Natural killer cell (primary cell): Measurements from ENCODE around the gene NPLOC4. TPM values are rescaled to one million over a fixed set of nuclear protein-coding genes. Genes with fewer than 3 reads are reported as not detected.
"Not testable (repeated sequence)": the region's sequence is repeated elsewhere in the genome, so short reads cannot be mapped to it uniquely, and the experiment has no call there.

ENCODE experiments used
- ATAC-seq, 3 donors: fragments of 150-1000 bp in 2 of 3; fragments of 200-7000 bp in 1 of 3; cut with Tn5 transposase; 1 replicate in 1 of 3; 2 replicates in 2 of 3; pipeline ENCODE4 v1.10.0; 2021; ENCODE audit warnings: mild to moderate bottlenecking in 2 of 3, moderate library complexity in 2 of 3
- DNase-seq, 2 donors: peaks; one replicate each; pipeline versions ENCODE4 v3.0.0 to v3.0.0-alpha.2; 2013 to 2021; ENCODE audit warnings: mixed read lengths in 1 of 2
- H3K27ac ChIP-seq: one replicate; pipeline ENCODE4 v1.5.1; 2013; ENCODE audit warnings: mild to moderate bottlenecking, low read length
- H3K27me3 ChIP-seq: one replicate; pipeline ENCODE4 v1.6.1; 2013; ENCODE audit warnings: low read length; ENCODE audit not compliant: control insufficient read depth, insufficient read depth
- H3K36me3 ChIP-seq: one replicate; pipeline ENCODE4 v1.6.1; 2013; ENCODE audit warnings: low read length; ENCODE audit not compliant: control insufficient read depth, insufficient read depth
- H3K4me1 ChIP-seq: one replicate; pipeline ENCODE4 v1.6.1; 2013; ENCODE audit warnings: low read length; ENCODE audit not compliant: control insufficient read depth, insufficient read depth
- H3K4me3 ChIP-seq: one replicate; pipeline ENCODE4 v1.5.1; 2013; ENCODE audit warnings: low read length
- H3K9me3 ChIP-seq: one replicate; pipeline ENCODE4 v1.6.1; 2013; ENCODE audit warnings: low read length; ENCODE audit not compliant: control insufficient read depth, insufficient read depth
- H3K27ac Mint-ChIP-seq, 2 donors: one replicate each; pipeline ENCODE4 v1.8.0; 2022; ENCODE audit warnings: mild to moderate bottlenecking in 2 of 2, mixed read lengths in 2 of 2, moderate library complexity in 1 of 2
- H3K27me3 Mint-ChIP-seq, 2 donors: one replicate each; pipeline ENCODE4 v1.8.0; 2022; ENCODE audit warnings: low read depth in 2 of 2, mixed read lengths in 2 of 2
- H3K36me3 Mint-ChIP-seq: one replicate; pipeline ENCODE4 v1.8.0; 2022; ENCODE audit warnings: mixed read lengths
- H3K4me1 Mint-ChIP-seq, 2 donors: one replicate each; pipeline ENCODE4 v1.8.0; 2022; ENCODE audit warnings: mixed read lengths in 2 of 2
- H3K4me3 Mint-ChIP-seq: one replicate; pipeline ENCODE4 v1.8.0; 2022; ENCODE audit warnings: mild to moderate bottlenecking, moderate library complexity, mixed read lengths
- H3K9me3 Mint-ChIP-seq, 2 donors: one replicate each; pipeline ENCODE4 v1.8.0; 2022; ENCODE audit warnings: mixed read lengths in 2 of 2
- WGBS: methylation state at CpG from one replicate; pipeline ENCODE4 v1.1.7; 2013; ENCODE audit warnings: missing lambda C conversion rate; ENCODE audit not compliant: insufficient coverage; 5-methylcytosine and 5-hydroxymethylcytosine counted together
- intact Hi-C: fragments of 100-400 bp; cut with micrococcal nuclease; formaldehyde crosslinking; loops from one replicate; pipeline ENCODE4 v1.14.2; 2022
- total RNA-seq, 4 donors: library from RNA; stranded (reverse); fragments of 120-200 nt in 1 of 4; gene quantifications; one replicate each; pipeline versions ENCODE4 v1.2.3 to v1.2.4, GENCODE V29; 2013 to 2022
- TF ChIP-seq, protein P1 (sequence below): fragments of 200-600 bp; IDR thresholded peaks from one replicate; pipeline ENCODE4 v1.8.0; 2022; ENCODE audit warnings: antibody characterized with exemption

NPLOC4 gene
- total RNA-seq, 3 donors from 2014 or later (not counting 1 experiment from before 2014, with no cell fraction given), result 96.2 to 117 (median 99.1) TPM

DNA sequence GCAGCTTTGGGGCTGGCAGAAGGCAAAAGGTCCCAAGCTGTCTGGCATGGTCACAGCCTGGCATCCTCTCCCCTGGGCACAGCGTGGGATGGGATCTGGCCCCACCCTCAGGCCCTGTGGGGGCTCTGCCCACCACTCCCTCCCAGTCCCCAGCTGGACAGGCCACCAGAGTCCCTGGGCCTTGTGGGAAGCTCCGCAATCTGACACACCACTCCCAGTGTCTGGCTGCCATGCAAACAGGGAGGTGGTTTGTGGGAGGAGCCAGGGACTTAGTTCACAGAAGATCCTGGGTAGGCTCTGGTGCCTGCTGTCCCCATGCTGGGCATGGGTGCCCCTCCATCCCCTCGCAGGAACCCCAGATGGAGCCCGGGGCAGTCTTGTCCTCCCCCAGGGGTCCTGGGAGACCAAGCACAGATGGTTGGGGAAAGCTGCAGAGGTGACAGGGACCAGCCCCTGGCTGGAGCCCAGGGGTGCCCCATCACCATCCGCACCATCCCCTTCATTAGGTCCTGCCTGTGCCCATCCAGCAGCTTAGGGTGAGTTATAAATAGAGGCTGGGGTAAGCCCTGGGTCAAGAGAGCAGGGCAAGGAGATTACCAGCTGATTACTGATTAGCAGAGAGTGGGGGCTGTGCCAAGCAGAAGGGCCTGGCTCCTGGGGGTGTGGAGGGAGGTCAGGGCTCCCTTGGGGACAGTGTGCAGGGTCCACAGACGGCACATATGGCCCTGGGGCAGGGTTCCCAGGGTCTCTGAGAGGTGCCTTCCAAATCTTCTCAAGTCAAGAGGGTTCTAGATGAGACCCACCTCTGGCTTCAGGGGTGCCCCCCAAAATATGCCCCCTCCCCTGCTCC, 102.5 kb downstream of the NPLOC4 start:
- no peak overlapping the region for H3K27ac ChIP-seq
- peak overlapping the region in 1 of 2 donors; percentile 64 for H3K27ac Mint-ChIP-seq
- H3K4me3 ChIP-seq, result no peak overlapping the region
- 65% methylated on average over 5 of the region's 6 CpGs for WGBS
- intact Hi-C loops, result no loop called here
- H3K36me3 ChIP-seq, result no peaks in the 10 kb centered on the region
- DNase-seq (no peak), ATAC-seq (peak in 1 of 3 donors; percentile 8)
- peaks cover 19% of the 10 kb centered on the region for H3K27me3 ChIP-seq
- TF ChIP-seq, protein P1, sequence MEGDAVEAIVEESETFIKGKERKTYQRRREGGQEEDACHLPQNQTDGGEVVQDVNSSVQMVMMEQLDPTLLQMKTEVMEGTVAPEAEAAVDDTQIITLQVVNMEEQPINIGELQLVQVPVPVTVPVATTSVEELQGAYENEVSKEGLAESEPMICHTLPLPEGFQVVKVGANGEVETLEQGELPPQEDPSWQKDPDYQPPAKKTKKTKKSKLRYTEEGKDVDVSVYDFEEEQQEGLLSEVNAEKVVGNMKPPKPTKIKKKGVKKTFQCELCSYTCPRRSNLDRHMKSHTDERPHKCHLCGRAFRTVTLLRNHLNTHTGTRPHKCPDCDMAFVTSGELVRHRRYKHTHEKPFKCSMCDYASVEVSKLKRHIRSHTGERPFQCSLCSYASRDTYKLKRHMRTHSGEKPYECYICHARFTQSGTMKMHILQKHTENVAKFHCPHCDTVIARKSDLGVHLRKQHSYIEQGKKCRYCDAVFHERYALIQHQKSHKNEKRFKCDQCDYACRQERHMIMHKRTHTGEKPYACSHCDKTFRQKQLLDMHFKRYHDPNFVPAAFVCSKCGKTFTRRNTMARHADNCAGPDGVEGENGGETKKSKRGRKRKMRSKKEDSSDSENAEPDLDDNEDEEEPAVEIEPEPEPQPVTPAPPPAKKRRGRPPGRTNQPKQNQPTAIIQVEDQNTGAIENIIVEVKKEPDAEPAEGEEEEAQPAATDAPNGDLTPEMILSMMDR, result no peak
- peaks cover 0 to 12% of the 10 kb centered on the region in 2 donors for H3K4me1 Mint-ChIP-seq
- H3K27me3 Mint-ChIP-seq, result peaks cover 0 to 15% of the 10 kb centered on the region in 2 donors
- H3K9me3 ChIP-seq, result no peaks in the 10 kb centered on the region
- H3K9me3 Mint-ChIP-seq, result no peaks in the 10 kb centered on the region
- no peaks in the 10 kb centered on the region for H3K36me3 Mint-ChIP-seq
- H3K4me3 Mint-ChIP-seq, result peak overlapping the region; percentile 13
- H3K4me1 ChIP-seq, result peaks cover 39% of the 10 kb centered on the region

GRCh38 chr17:81533339-81534141, 103.4 kb downstream of the NPLOC4 start:
- peaks cover 0 to 12% of the 10 kb centered on the region in 2 donors for H3K4me1 Mint-ChIP-seq
- Histone ChIP-seq H3K9me3 (no peaks in the 10 kb centered on the region), H3K27ac (no peak overlapping the region), H3K4me1 (peaks cover 39% of the 10 kb centered on the region), H3K4me3 (no peak overlapping the region), H3K27me3 (peaks cover 19% of the 10 kb centered on the region), H3K36me3 (no peaks in the 10 kb centered on the region)
- ATAC-seq, result peak; percentile 52 to 76 (median 65)
- H3K4me3 Mint-ChIP-seq, result peak overlapping the region; percentile 13
- 55% methylated on average over 21 of the region's 21 CpGs for WGBS
- DNase-seq, result no peak
- peak overlapping the region; percentile 52 to 64 for H3K27ac Mint-ChIP-seq
- intact Hi-C loops, result no loop called here
- H3K9me3 Mint-ChIP-seq, result no peaks in the 10 kb centered on the region
- H3K36me3 Mint-ChIP-seq, result no peaks in the 10 kb centered on the region
- H3K27me3 Mint-ChIP-seq, result peaks cover 0 to 15% of the 10 kb centered on the region in 2 donors
- TF ChIP-seq, protein P1, result no peak

DNA sequence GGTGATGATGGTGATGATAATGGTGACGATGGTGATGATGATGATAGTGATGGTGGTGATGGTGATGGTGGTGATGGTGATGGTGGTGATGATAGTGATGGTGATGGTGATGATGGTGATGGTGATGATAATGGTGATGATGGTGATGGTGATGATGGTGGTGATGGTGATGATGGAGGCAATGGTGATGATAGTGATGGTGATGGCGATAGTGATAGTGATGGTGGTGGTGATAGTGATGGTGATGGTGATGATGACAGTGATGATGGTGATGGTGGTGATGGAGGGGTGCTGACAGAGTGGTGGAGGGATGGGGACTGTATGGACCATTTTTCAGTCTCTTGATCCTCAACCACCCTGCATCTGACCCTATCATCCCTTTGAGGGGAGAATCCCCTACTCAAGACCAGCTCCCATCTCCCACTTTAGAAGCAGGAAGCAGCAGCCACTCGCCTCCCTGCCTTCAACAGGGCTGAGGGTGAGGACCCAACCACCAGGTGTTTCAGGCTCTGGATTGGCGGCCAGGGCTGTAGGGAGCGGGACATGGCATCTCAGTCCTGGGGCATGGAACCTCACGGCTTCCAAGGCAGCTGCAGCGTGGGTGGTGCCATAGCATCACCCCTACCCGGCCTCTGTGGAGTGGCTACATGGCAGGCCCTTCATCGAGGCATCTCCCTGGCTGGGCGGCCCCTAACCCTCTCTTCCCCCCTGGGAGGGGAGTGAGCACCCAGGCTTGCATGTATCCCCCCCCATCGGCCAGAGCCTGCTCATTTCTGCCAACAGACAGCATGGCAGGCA, 104.2 kb downstream of the NPLOC4 start:
- no peaks in the 10 kb centered on the region for H3K36me3 Mint-ChIP-seq
- peak overlapping the region in 1 of 2 donors; percentile 52 for H3K27ac Mint-ChIP-seq
- H3K4me3 Mint-ChIP-seq, result no peak overlapping the region
- peaks cover 0 to 12% of the 10 kb centered on the region in 2 donors for H3K4me1 Mint-ChIP-seq
- TF ChIP-seq, protein P1, result no peak
- Histone ChIP-seq H3K36me3 (no peaks in the 10 kb centered on the region), H3K27ac (no peak overlapping the region), H3K4me3 (no peak overlapping the region), H3K27me3 (peaks cover 13% of the 10 kb centered on the region), H3K9me3 (no peaks in the 10 kb centered on the region), H3K4me1 (peaks cover 36% of the 10 kb centered on the region)
- peaks cover 0 to 9% of the 10 kb centered on the region in 2 donors for H3K27me3 Mint-ChIP-seq
- intact Hi-C loops, result no loop called here
- no peak for ATAC-seq
- no peak for DNase-seq
- H3K9me3 Mint-ChIP-seq, result no peaks in the 10 kb centered on the region
- WGBS, result 88% methylated on average over 11 of the region's 11 CpGs

DNA sequence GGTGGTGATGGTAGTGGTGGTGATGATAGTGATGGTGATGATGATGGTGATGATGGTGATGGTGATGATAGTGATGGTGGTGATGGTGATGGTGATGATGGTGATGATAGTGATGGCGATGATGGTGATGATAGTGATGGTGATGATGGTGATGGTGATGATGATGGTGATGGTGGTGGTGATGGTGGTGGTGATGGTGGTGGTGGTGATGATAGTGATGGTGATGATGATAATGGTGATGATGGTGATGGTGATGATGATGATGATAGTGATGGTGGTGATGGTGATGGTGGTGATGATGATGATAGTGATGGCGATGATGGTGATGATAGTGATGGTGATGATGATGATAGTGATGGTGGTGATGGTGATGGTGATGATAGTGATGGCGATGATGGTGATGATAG, 104.9 kb downstream of the NPLOC4 start:
- H3K4me3 Mint-ChIP-seq, H3K27ac ChIP-seq, H3K27me3 Mint-ChIP-seq, DNase-seq, H3K4me3 ChIP-seq, intact Hi-C loops, H3K9me3 ChIP-seq, H3K27me3 ChIP-seq, ATAC-seq, H3K27ac Mint-ChIP-seq, H3K36me3 Mint-ChIP-seq, H3K9me3 Mint-ChIP-seq, H3K36me3 ChIP-seq: not testable (repeated sequence)
- H3K4me1 Mint-ChIP-seq, result peaks cover 0 to 12% of the 10 kb centered on the region in 2 donors
- peaks cover 29% of the 10 kb centered on the region for H3K4me1 ChIP-seq
- WGBS, result 96% methylated on average over 3 of the region's 3 CpGs

- H3K27ac ChIP-seq, H3K27me3 ChIP-seq, H3K36me3 ChIP-seq, H3K27ac Mint-ChIP-seq, intact Hi-C loops, H3K4me3 Mint-ChIP-seq, H3K27me3 Mint-ChIP-seq, H3K36me3 Mint-ChIP-seq, DNase-seq, H3K9me3 ChIP-seq, H3K9me3 Mint-ChIP-seq, ATAC-seq, H3K4me3 ChIP-seq: not testable (repeated sequence)
- peaks cover 0 to 12% of the 10 kb centered on the region in 2 donors for H3K4me1 Mint-ChIP-seq
- WGBS, result 83% methylated on average over 6 of the region's 6 CpGs
- peaks cover 21% of the 10 kb centered on the region for H3K4me1 ChIP-seq
Observed at GRCh38 chr17:81531013-81531412, 105.9 kb downstream of the NPLOC4 start.
